Middle frontal gyrus (tissue), 1 donor: ENCODE results near the gene DNMBP.
"Not testable (repeated sequence)": the region's sequence is repeated elsewhere in the genome, so short reads cannot be mapped to it uniquely, and the experiment has no call there.

Experiments
- DNase-seq: peaks from one replicate; pipeline ENCODE4 v3.0.0-alpha.2; 2015; ENCODE audit warnings: low spot score; ENCODE audit errors: extremely low spot score

Gene DNMBP

DNA sequence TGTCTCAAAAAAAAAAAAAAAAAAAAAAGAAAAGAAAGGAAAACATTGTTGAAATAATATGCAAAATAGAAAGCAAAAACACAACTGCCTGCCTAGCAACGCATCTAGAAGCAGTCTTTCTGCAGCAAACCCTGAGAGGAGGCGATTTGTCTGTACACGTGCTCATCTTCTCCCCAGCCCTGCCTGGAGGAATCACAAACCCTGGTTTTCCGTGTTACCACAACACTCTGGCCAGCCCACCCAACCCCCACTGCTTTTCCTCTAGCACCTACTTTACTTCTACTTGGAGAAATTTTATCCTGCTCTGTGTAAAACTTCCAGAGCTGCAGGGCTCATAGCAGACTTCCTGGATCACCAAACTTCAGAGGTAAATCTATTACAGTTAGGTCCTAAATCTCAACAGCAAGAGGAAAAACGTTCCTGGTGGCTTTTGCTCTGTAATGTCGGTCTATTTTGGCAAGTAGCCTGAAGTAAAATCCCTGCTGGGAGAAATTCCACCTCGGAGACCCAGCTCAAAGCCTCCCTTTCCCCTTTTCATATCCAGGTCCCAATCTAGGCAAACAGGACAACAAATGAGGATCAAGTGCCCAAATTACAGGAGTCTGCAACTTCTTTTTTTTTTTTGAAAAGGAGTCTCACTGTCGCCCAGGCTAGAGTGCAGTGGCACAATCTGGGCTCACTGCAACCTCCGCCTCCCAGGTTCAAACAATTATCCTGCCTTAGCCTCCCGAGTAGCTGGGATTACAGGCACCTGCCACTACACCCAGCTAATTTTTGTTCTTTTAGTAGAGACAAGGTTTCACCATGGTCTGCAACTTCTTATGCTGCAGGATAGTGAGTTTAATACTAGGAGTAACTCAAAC is 91.6 kb downstream of the DNMBP start:
- DNase-seq = no peak

GRCh38 chr10:99916776-99917175 is 93.0 kb downstream of the DNMBP start:
- no peak for DNase-seq

DNA sequence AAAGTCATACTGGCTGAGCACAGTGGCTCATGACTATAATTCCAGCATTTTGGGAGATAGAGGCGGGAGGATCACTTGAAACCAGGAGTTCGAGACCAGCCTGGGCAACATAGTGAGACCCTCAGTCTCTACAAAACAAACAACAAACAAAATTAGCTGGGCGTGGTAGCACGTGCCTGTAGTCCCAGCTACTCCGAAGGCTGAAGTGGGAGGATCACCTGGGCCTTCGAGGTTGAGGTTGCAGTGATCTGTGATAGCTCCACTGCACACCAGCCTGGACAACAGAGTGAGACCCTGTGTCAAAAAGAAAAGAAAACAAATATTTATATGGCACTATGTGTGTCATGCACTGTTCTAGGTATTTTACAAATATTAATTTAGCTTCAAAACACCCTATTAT is 94.3 kb downstream of the DNMBP start:
- DNase-seq = no peak

DNA sequence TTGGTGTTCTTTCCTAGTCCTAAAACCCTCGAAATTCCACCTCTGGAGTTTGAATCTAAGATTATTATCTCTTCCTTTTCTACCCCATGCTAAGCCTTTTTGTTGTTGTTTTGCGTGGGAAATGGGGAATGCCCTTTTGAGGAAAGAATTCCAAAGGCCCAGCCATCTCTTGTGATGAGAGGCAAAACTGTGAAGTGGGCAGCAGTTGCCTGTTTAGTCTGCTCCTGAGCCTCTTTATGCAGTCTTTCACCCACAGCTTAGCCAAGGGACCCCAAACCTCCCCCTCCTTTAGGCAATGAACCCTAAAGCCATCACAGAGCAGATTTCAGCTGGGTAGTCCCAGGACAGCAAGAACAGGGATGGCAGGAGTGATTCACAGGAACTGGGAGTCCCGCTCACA is 95.5 kb downstream of the DNMBP start:
- DNase-seq = no peak

DNA sequence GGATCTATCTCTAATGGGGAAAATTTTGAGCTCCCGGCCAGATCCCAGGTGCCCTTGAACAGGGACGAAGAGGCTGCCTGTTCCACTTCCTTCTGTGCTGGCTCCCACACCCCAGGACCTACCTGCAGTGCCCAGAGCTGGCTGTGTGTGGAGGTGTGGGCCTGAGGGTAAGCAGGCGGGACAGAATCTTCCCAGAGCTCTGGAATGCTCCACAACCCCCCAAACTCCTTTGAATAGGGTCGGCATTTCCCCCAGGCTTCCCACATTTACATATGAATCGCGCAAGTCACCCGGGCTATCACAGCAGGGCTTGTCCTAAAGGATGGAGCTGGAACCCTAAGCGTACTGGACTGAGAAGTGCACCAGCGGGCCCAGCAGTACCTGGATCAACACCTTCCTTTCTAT is 95.9 kb downstream of the DNMBP start:
- no peak for DNase-seq

- DNase-seq = no peak
Observed at GRCh38 chr10:99912041-99912440, 97.7 kb downstream of the DNMBP start.

- no peak for DNase-seq
Observed at GRCh38 chr10:99908512-99908911, 101.2 kb downstream of the DNMBP start.

DNA sequence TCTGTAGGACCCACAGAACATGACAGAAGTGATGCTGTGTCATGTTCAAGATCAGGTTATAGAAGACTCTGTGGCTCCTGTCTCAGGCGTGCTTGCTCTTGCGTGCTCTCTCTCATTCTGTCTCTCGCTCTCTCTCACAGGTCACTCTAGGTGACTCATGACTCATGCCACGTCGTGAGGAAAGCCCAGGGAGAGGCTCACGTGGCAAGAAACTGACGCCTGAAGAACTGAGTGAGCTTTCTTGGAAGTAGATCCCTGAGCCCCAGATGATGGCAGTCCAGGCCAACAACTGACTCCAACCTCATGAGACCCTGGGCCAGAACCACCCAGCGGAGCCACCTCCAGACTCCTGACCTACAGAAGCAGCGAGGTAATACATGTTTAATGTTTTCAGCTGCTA is 103.3 kb downstream of the DNMBP start:
- no peak for DNase-seq

DNA sequence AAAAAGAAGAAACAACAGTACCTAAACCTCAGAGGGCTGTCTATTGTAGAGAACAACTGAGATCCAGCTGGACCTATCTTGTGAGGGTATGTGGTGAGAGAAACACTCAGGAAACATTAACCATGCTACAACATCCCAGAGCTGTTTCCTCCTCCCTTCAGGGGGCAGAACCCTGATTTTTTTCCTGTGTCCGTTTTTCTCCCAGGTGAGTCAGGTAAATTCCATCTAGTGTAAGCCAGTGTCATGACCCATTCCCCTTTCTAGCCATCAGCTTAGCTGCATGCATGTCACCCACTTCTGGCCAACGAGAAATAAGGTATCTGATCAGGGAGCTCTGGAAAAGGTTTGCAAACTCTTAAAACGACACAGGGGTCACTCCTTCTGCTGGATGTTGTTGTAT is 103.8 kb downstream of the DNMBP start:
- no peak for DNase-seq

- DNase-seq = no peak
Observed at GRCh38 chr10:99895867-99896266, 113.9 kb downstream of the DNMBP start.

- not testable (repeated sequence) for DNase-seq
Observed at GRCh38 chr10:99895066-99895465, 114.7 kb downstream of the DNMBP start.

GRCh38 chr10:99894613-99895012 is 115.1 kb downstream of the DNMBP start:
- no peak for DNase-seq

DNA sequence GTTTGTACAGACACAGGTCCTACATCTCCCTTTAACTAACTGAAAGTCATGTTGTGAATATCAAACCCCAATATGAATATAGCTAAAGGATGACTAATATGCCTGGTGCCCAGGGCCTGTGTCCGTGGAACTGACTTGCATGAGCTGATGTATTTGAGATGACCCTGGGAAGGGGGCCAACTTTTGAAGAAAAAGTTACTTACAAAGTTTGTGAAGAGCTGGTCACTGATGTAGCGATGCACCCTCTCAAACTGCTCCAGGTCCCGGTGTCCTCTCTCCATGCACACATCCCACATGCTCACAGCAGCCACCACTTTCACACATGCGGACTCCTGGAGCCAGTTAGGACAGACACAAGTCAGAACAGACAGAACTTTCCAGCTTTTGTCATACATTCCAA is 121.1 kb downstream of the DNMBP start:
- no peak for DNase-seq

DNA sequence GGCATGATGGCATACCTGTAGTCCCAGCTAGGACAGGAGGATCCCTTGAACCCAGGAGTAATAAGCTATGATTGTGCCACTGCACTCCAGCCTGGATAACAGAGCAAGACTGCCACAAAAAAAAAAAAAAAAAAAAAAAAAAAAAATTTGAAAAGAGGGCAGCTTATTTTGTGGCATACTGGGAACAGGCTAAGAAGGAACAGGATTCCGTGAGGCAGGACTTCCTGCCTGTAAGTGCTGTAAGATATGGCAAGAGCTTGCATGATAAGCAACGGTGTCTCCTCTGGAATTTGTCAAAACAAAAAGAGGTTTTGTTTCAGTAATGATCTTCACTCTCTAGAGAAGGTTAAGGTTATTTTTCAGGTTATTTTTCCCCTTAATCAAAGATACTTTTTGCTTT is 126.2 kb downstream of the DNMBP start:
- DNase-seq = no peak

DNA sequence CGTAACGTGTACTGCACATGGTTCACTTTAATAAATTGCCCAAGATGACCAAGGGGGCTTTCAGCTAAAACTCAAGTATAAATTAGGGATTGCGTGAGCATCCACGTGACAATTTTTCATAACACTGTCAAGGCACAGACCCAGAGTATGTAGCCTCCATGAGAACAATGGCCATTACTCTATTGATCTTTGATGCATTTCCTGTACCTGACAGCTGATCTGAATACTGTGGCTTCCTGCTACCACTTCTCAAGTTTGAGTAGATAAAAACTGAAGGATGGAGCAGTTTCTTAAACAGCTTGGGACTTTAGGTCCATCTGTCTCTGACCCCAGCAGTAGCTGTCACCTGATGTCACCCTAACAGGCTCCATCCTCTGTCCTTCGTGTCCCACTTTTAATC is 128.4 kb downstream of the DNMBP start:
- DNase-seq = no peak

DNA sequence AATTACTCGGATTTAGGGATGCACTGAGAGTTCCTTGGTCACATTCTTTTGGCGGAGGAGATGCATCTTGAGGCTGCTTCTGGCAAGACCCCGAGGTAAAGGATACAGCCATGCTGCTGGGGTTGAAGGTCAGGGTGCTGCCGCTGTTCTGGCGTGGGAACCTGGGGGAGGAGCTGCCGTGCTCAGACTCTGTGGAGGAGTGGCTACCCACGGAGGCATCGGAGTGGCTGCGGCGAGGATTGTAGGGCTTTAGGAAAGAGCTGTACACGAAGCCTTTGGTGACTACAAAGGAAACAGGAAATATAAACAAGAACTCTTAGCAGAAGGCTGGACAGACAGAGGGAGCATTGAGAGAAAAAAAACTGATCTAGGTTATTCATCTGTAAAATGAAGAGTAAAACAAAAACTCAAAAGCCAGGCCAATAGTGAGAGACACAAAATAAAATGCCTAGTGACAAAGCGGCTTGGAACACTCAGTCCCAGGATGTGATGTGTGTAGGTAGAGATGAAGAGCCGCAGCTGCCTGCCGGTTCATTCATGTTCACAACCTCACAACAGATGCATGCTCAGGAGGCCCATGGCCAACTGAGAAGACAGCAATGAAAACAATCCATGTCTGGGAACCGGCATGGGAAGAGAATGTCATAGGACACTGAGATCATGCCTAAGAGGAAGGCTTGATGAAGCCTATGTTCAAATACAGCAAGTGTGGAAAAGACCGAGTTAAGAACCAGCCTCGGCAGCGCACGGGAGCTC is 129.5 kb downstream of the DNMBP start:
- DNase-seq = no peak

DNA sequence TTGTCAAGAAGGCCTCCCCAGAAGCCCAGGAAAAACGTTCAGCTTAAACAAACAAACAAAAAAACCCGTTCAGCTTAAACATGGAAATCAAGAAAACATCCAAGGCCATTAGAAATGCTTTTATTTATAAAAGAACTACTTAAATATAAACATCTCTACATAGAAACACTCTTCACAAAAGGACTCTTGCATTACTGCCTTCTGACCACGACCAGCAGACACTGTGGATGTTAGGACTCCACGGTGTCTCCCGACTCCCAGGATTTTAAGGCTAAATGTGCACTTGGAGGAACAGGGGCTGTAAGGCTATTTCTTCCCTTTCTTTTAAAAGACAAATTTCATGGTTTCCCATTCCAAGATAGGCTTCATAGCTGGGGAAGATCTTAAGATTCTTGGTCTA is 134.3 kb downstream of the DNMBP start:
- DNase-seq = no peak

GRCh38 chr10:99874341-99875085 is 135.2 kb downstream of the DNMBP start:
- no peak for DNase-seq

GRCh38 chr10:99873846-99874245 is 135.9 kb downstream of the DNMBP start:
- no peak for DNase-seq

- no peak for DNase-seq
Observed at GRCh38 chr10:99872367-99873162, 137.2 kb downstream of the DNMBP start.

- no peak for DNase-seq
Observed at GRCh38 chr10:99870123-99870730, 139.5 kb downstream of the DNMBP start.
